ENCODE measurements around the gene KBTBD12. TPM values are rescaled to one million over a fixed set of nuclear protein-coding genes. Genes with fewer than 3 reads are reported as not detected.

Gene KBTBD12
- total RNA-seq, 1 donor from 2014 or later, result 0.08 TPM

DNA sequence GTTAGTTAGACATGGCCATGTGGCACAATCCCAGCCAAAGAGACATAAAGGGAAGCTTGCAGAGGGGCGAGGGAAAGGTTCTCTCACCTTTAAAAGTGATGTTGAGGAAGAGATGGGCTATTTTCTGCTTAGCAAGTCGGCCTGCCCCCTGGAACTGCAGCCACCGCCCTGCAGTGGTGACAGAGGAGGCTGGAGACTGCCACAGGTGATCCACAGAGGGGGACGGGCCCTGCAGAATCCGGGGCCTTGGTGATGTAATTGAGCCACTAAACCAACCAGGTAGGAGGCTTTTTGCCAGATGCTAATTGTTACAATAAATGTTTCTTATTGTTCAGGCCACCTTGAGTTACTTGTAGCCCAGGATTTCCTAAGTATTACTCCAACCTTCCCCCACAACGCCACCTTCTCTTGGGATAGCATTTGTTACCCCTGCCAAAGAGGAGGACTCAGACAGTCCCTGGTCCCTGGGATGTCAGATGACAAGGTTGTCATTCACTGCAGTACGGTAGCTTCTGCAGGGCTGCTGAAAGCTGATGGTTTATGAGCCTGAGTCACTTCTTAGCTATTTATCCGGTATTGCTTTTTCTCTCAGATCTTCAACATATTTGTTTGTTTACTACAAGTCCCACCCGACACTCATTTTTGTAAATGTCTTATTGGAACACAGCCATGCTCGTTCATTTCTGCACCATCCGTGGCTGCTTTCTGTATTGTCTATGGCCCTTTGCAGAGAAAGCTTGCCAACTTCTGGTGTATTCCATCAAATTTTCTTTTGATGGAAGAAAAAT, 73.9 kb downstream of the KBTBD12 start:
- DNase-seq (ENCODE audit: low read depth), result no peak
- Histone ChIP-seq H3K4me3 (ENCODE audit: low read depth, low read length) (no peak overlapping the region), H3K36me3 (ENCODE audit: control insufficient read depth, insufficient read depth, low read length) (no peaks in the 10 kb centered on the region), H3K27me3 (ENCODE audit: control insufficient read depth, insufficient read depth, low read length) (no peaks in the 10 kb centered on the region)
- TF ChIP-seq, protein P1, sequence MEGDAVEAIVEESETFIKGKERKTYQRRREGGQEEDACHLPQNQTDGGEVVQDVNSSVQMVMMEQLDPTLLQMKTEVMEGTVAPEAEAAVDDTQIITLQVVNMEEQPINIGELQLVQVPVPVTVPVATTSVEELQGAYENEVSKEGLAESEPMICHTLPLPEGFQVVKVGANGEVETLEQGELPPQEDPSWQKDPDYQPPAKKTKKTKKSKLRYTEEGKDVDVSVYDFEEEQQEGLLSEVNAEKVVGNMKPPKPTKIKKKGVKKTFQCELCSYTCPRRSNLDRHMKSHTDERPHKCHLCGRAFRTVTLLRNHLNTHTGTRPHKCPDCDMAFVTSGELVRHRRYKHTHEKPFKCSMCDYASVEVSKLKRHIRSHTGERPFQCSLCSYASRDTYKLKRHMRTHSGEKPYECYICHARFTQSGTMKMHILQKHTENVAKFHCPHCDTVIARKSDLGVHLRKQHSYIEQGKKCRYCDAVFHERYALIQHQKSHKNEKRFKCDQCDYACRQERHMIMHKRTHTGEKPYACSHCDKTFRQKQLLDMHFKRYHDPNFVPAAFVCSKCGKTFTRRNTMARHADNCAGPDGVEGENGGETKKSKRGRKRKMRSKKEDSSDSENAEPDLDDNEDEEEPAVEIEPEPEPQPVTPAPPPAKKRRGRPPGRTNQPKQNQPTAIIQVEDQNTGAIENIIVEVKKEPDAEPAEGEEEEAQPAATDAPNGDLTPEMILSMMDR (IDR thresholded peaks at IDR 0.05; ENCODE audit: insufficient read depth, low read length, poor library complexity, severe bottlenecking), result no peak

DNA sequence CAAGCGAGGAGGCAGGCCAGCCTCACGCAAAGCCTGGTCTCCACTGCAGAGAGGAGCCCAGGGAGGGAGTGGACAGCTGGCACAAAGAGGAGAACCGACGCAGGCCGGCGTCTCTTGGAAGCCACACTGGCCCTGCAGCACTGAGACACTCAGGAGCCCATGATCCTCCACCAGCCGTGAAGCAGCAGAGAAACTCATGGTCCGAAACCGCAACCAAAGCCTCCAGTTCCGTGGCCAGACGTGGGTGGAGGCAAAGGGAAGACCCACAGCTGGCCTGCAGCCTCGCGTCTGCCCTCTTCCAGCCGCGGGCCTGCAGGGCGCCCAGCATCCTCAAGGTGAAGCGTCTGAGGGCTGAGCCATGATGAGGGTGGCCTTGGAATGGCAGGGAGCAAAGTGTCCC, 75.0 kb downstream of the KBTBD12 start:
- Histone ChIP-seq H3K27me3 (ENCODE audit: control insufficient read depth, insufficient read depth, low read length) (no peaks in the 10 kb centered on the region), H3K36me3 (ENCODE audit: control insufficient read depth, insufficient read depth, low read length) (no peaks in the 10 kb centered on the region), H3K4me3 (ENCODE audit: low read depth, low read length) (no peak overlapping the region)
- no peak for DNase-seq (ENCODE audit: low read depth)
- TF ChIP-seq, protein P1 (IDR thresholded peaks at IDR 0.05; ENCODE audit: insufficient read depth, low read length, poor library complexity, severe bottlenecking), result no peak

DNA sequence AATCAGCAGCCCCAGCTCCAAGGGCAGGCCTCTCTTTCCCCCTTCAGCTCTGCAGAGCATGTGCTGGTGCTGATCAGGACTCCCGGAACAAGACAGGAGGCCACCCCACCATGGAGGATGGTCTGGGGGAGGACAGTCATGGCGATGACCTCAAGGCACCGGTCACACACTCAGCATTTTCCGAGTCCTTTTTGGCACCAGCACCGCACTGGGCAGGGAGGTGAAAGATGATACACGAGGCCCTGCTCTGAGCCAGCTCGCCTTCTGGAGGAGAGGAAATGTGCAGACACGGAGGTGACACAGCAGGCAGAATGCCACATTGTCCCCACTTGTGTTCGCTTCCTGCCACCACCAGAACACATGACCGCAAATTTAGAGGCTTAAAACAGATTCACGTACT, 75.4 kb downstream of the KBTBD12 start:
- no peak for DNase-seq (ENCODE audit: low read depth)
- Histone ChIP-seq H3K4me3 (ENCODE audit: low read depth, low read length) (no peak overlapping the region), H3K36me3 (ENCODE audit: control insufficient read depth, insufficient read depth, low read length) (no peaks in the 10 kb centered on the region), H3K27me3 (ENCODE audit: control insufficient read depth, insufficient read depth, low read length) (no peaks in the 10 kb centered on the region)
- TF ChIP-seq, protein P1 (IDR thresholded peaks at IDR 0.05; ENCODE audit: insufficient read depth, low read length, poor library complexity, severe bottlenecking), result no peak

DNA sequence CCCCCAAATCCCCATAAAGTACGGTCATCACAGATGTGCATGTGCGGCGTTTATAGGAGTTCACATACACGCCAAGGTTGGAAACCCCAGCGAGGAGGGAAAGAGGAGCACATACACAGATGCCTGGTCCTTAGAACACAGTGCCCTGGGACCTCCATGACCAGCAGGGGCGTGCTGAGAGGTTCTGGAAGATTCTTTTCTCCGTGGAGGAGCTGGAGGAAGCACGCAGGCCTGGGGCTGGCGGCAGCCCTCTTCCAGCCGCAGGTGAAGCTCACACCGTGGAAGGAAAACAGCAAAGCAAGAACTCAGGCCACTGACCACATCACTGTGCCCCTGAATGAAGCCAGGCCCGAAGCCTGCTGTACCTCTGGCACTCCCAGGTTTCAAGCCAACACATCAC, 76.2 kb downstream of the KBTBD12 start:
- H3K36me3 ChIP-seq (ENCODE audit: control insufficient read depth, insufficient read depth, low read length), result no peaks in the 10 kb centered on the region
- H3K4me3 ChIP-seq (ENCODE audit: low read depth, low read length), result no peak overlapping the region
- no peaks in the 10 kb centered on the region for H3K27me3 ChIP-seq (ENCODE audit: control insufficient read depth, insufficient read depth, low read length)
- TF ChIP-seq, protein P1 (IDR thresholded peaks at IDR 0.05; ENCODE audit: insufficient read depth, low read length, poor library complexity, severe bottlenecking), result no peak
- no peak for DNase-seq (ENCODE audit: low read depth)

DNA sequence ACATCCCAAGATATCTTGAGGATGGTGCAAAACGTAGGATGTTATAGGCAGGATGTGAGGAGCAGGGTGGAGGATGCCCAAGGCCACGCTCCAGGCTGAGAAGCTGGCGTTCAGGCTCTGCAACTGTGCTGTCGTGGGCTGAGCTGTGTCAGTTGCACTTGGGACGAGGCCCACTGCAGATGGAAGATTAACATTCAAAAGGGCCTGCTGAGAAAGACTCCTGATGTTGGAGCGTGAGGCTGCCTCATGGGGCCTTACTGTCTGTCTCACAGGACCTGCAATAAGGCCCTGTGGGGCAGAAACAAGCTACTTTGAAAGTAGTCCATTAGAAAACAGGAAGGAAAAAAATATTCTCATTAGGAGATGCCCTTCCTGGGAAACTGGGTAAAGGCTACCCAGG, 76.6 kb downstream of the KBTBD12 start:
- TF ChIP-seq, protein P1 (IDR thresholded peaks at IDR 0.05; ENCODE audit: insufficient read depth, low read length, poor library complexity, severe bottlenecking), result no peak
- Histone ChIP-seq H3K4me3 (ENCODE audit: low read depth, low read length) (no peak overlapping the region), H3K36me3 (ENCODE audit: control insufficient read depth, insufficient read depth, low read length) (no peaks in the 10 kb centered on the region), H3K27me3 (ENCODE audit: control insufficient read depth, insufficient read depth, low read length) (no peaks in the 10 kb centered on the region)
- DNase-seq (ENCODE audit: low read depth), result no peak

DNA sequence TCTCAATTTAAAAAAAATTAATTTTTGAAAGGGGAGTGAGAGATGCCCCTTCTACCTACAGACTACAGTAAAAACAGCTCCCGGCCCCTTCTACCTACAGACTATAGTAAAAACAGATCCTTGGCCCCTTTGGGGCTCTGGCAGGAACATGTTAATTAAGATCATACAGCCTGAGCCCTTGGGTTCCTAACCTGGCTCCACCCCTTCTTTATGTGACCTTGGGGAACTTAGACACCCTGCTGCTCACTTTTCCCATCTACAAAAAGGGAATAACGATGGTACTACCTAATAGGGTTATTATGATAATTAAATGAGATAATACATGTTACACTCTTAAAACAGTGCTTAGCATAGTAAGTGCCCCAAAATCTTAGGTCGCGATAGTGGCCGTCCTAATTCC, 77.1 kb downstream of the KBTBD12 start:
- Histone ChIP-seq H3K27me3 (ENCODE audit: control insufficient read depth, insufficient read depth, low read length) (no peaks in the 10 kb centered on the region), H3K36me3 (ENCODE audit: control insufficient read depth, insufficient read depth, low read length) (no peaks in the 10 kb centered on the region), H3K4me3 (ENCODE audit: low read depth, low read length) (no peak overlapping the region)
- DNase-seq (ENCODE audit: low read depth), result no peak
- TF ChIP-seq, protein P1 (IDR thresholded peaks at IDR 0.05; ENCODE audit: insufficient read depth, low read length, poor library complexity, severe bottlenecking), result no peak

All from kidney epithelial cell (primary cell).